ENCODE measurements around the gene ARSB. TPM values are rescaled to one million over a fixed set of nuclear protein-coding genes. Genes with fewer than 3 reads are reported as not detected.

The ARSB gene
- total and polyA plus RNA-seq, 10 of the 15 experiments (the other 5 are each of a cell fraction or from before 2014, with no cell fraction given), result 1.2 to 8.2 (median 6.1) TPM

DNA sequence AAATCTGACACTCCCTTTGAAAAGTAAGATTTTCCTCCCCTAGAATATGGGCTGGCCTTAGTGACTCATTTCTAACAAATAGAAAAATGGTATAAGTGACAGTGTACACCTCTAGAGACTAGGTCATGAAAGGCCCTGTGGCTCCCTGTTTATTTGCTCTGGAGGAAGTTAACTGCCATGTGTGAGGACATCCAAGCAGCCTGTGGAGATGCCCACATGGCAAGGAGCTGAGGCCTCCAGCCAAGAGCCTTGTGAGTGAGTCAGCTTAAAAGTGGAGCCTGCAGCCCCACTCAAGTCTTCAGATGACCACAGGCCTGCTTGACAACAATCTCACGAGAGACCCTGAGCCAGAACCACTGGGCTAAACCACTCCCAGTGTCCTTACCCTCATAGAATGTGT lies 208.5 kb downstream of the ARSB start:
- no peak overlapping the region for H3K27ac ChIP-seq (ENCODE audit: control insufficient read depth, insufficient read depth)
- POLR2A ChIA-PET, result interaction anchor here (0.6 kb wide), 1 partner anchor 129 kb away, joined by 3 read pairs; no protein-coding TSS in a partner anchor
- H3K9ac ChIP-seq (ENCODE audit: control insufficient read depth, insufficient read depth, low read length), result no peak overlapping the region
- 96% methylated on average over 1 of the region's 1 CpG for WGBS (ENCODE audit: insufficient coverage, insufficient replicate concordance, low lambda C conversion rate, missing lambda C conversion rate)
- TF ChIP-seq ATF7 (IDR thresholded peaks at IDR 0.05; ENCODE audit: low read depth) (no peak), NFYB (IDR thresholded peaks at IDR 0.05; ENCODE audit: insufficient read depth, low read depth, low read length) (no peak)
- TF ChIP-seq, protein P1, sequence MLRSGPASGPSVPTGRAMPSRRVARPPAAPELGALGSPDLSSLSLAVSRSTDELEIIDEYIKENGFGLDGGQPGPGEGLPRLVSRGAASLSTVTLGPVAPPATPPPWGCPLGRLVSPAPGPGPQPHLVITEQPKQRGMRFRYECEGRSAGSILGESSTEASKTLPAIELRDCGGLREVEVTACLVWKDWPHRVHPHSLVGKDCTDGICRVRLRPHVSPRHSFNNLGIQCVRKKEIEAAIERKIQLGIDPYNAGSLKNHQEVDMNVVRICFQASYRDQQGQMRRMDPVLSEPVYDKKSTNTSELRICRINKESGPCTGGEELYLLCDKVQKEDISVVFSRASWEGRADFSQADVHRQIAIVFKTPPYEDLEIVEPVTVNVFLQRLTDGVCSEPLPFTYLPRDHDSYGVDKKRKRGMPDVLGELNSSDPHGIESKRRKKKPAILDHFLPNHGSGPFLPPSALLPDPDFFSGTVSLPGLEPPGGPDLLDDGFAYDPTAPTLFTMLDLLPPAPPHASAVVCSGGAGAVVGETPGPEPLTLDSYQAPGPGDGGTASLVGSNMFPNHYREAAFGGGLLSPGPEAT (IDR thresholded peaks at IDR 0.05; ENCODE audit: low read depth), result no peak
- peaks cover 0 to 1% of the 10 kb centered on the region in 2 experiments; a peak in 2 of 4 replicates for H3K36me3 ChIP-seq (ENCODE audit: control insufficient read depth in 2 of 2, insufficient read depth in 2 of 2, low read length in 1 of 2)
- RAD21 ChIA-PET (ENCODE audit: unreplicated experiment), result interaction anchor here (2.3 kb wide), 1 partner anchor 18 kb away, joined by 6 read pairs; no protein-coding TSS in a partner anchor
- peaks cover 4% of the 10 kb centered on the region for H3K4me1 ChIP-seq (ENCODE audit: control insufficient read depth, insufficient read depth, low read length)
- no peaks in the 10 kb centered on the region for H4K20me1 ChIP-seq (ENCODE audit: control insufficient read depth, insufficient read depth)
- DNase-seq (ENCODE audit: low read depth, low spot score) (no peak), FAIRE-seq (no peak), ATAC-seq (peak; percentile 62)
- H3K4me2 ChIP-seq (ENCODE audit: control insufficient read depth, insufficient read depth), result no peak overlapping the region
- H3K9me3 ChIP-seq (replicated peaks; ENCODE audit: control insufficient read depth, insufficient read depth, low read length), result no peaks in the 10 kb centered on the region
- in situ Hi-C loops (cut with MboI), result no loop called here
- no peaks in the 10 kb centered on the region for H3K79me2 ChIP-seq (ENCODE audit: control insufficient read depth, insufficient read depth, low read length)
- H2AFZ ChIP-seq (ENCODE audit: control insufficient read depth, low read depth, low read length), result no peak overlapping the region
- SMC1A ChIA-PET (ENCODE audit: uncharacterized antibody, unreplicated experiment), result interaction anchor here (0.8 to 1.9 kb wide), 5 partner anchors 10 to 79 kb away, joined by 3 to 8 read pairs (median 4); no protein-coding TSS in a partner anchor
- no TSS peak for BruUV-seq (replicated peaks)
- intact Hi-C loops (cut with micrococcal nuclease; ENCODE audit: unreplicated experiment), result no loop called here
- H3K4me3 ChIP-seq, result no peak overlapping the region
- CTCF ChIA-PET, result interaction anchor here (0.9 to 2.2 kb wide), 4 partner anchors 11 to 112 kb away, joined by 3 to 9 read pairs (median 4); no protein-coding TSS in a partner anchor
- H3K27me3 ChIP-seq (replicated peaks in 1 of 2; ENCODE audit: control insufficient read depth in 2 of 2, insufficient read depth in 2 of 2, low read length in 1 of 2), result no peaks in the 10 kb centered on the region

DNA sequence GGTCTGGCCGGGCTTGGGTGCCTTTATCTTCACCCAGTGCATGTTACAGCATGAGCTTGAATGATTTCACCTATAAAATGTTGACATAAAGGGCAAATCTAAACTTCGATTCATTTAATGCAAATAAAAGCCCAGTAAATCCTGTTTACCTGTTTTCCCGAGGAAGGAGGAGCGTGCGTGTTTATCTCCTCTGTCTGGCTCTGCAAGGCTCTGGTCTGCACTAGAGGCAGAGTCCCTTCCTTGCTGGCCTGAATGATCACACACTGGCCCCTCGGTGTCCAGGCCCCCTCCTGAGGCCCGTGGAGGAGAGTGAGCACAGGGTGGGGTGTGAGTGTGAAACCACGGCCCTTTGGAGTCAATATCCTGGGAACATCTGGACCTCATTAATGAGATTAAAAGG lies 211.5 kb downstream of the ARSB start:
- FAIRE-seq (no peak), DNase-seq (ENCODE audit: low read depth, low spot score) (no peak), ATAC-seq (no peak)
- Histone ChIP-seq H3K9ac (ENCODE audit: control insufficient read depth, insufficient read depth, low read length) (no peak overlapping the region), H3K4me2 (ENCODE audit: control insufficient read depth, insufficient read depth) (no peak overlapping the region), H3K27ac (ENCODE audit: control insufficient read depth, insufficient read depth) (no peak overlapping the region), H4K20me1 (ENCODE audit: control insufficient read depth, insufficient read depth) (no peaks in the 10 kb centered on the region), H2AFZ (ENCODE audit: control insufficient read depth, low read depth, low read length) (no peak overlapping the region), H3K36me3 (ENCODE audit: control insufficient read depth in 2 of 2, insufficient read depth in 2 of 2, low read length in 1 of 2) (no peaks in the 10 kb centered on the region; a peak in 1 of 4 replicates), H3K4me1 (ENCODE audit: control insufficient read depth, insufficient read depth, low read length) (peaks cover 16% of the 10 kb centered on the region), H3K9me3 (replicated peaks; ENCODE audit: control insufficient read depth, insufficient read depth, low read length) (no peaks in the 10 kb centered on the region), H3K4me3 (no peak overlapping the region), H3K79me2 (ENCODE audit: control insufficient read depth, insufficient read depth, low read length) (no peaks in the 10 kb centered on the region), H3K27me3 (replicated peaks in 1 of 2; ENCODE audit: control insufficient read depth in 2 of 2, insufficient read depth in 2 of 2, low read length in 1 of 2) (no peaks in the 10 kb centered on the region)
- ChIA-PET SMC1A (ENCODE audit: uncharacterized antibody, unreplicated experiment) (no interaction called here), POLR2A (no interaction called here), RAD21 (ENCODE audit: unreplicated experiment) (no interaction called here), CTCF (no interaction called here)
- in situ Hi-C loops (cut with MboI) (no loop called here), intact Hi-C loops (cut with micrococcal nuclease; ENCODE audit: unreplicated experiment) (no loop called here)
- WGBS (ENCODE audit: insufficient coverage, insufficient replicate concordance, low lambda C conversion rate, missing lambda C conversion rate), result 77% methylated on average over 8 of the region's 8 CpGs
- no TSS peak for BruUV-seq (replicated peaks)
- TF ChIP-seq KAT2A (conservative IDR thresholded peaks at IDR 0.05; ENCODE audit: control insufficient read depth, low read depth, low read length) (no peak), NR2F1 (conservative IDR thresholded peaks at IDR 0.05) (no peak), IRF4 (IDR thresholded peaks at IDR 0.05; ENCODE audit: low read depth, low read length) (no peak), NFIC (IDR thresholded peaks at IDR 0.05; ENCODE audit: low read depth, low read length) (no peak), BACH1 (IDR thresholded peaks at IDR 0.05; ENCODE audit: borderline replicate concordance) (no peak), RUNX3 (IDR thresholded peaks at IDR 0.05; ENCODE audit: low read length) (no peak)
- TF ChIP-seq, protein P2, sequence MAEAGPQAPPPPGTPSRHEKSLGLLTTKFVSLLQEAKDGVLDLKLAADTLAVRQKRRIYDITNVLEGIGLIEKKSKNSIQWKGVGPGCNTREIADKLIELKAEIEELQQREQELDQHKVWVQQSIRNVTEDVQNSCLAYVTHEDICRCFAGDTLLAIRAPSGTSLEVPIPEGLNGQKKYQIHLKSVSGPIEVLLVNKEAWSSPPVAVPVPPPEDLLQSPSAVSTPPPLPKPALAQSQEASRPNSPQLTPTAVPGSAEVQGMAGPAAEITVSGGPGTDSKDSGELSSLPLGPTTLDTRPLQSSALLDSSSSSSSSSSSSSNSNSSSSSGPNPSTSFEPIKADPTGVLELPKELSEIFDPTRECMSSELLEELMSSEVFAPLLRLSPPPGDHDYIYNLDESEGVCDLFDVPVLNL (IDR thresholded peaks at IDR 0.05; ENCODE audit: low read depth, low read length), result no peak
- TF ChIP-seq, protein P3, sequence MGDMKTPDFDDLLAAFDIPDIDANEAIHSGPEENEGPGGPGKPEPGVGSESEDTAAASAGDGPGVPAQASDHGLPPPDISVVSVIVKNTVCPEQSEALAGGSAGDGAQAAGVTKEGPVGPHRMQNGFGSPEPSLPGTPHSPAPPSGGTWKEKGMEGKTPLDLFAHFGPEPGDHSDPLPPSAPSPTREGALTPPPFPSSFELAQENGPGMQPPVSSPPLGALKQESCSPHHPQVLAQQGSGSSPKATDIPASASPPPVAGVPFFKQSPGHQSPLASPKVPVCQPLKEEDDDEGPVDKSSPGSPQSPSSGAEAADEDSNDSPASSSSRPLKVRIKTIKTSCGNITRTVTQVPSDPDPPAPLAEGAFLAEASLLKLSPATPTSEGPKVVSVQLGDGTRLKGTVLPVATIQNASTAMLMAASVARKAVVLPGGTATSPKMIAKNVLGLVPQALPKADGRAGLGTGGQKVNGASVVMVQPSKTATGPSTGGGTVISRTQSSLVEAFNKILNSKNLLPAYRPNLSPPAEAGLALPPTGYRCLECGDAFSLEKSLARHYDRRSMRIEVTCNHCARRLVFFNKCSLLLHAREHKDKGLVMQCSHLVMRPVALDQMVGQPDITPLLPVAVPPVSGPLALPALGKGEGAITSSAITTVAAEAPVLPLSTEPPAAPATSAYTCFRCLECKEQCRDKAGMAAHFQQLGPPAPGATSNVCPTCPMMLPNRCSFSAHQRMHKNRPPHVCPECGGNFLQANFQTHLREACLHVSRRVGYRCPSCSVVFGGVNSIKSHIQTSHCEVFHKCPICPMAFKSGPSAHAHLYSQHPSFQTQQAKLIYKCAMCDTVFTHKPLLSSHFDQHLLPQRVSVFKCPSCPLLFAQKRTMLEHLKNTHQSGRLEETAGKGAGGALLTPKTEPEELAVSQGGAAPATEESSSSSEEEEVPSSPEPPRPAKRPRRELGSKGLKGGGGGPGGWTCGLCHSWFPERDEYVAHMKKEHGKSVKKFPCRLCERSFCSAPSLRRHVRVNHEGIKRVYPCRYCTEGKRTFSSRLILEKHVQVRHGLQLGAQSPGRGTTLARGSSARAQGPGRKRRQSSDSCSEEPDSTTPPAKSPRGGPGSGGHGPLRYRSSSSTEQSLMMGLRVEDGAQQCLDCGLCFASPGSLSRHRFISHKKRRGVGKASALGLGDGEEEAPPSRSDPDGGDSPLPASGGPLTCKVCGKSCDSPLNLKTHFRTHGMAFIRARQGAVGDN (IDR thresholded peaks at IDR 0.05), result no peak

Measured in GM12878 (cell line).